ENCODE data around the gene PCSK2. TPM values are rescaled to one million over a fixed set of nuclear protein-coding genes. Genes with fewer than 3 reads are reported as not detected.

PCSK2 gene
- total RNA-seq, 1 experiment from 2014 or later = not detected

DNA sequence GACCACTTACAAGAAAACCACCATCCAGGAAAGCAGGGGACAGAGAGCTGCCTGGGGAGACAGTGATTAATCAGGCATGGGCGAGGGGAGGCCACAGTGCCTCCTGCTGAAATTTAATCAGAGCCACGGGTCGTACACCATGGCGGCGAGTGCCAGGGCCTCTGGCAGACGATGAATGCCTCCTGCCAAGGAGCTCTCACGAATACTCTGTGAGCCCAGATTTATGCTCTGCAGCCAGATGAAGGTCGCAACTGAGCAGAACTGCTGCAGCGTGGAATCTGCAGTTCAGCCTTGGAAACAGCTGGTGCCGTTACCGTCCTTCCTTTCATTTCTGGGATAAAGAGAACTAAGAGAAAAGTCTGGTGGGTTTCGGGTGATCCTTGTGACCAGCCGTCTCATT lies 218.7 kb downstream of the PCSK2 start:
- no peak for DNase-seq
- no peak overlapping the region for H3K4me3 ChIP-seq
- CTCF ChIA-PET = no interaction called here
- H3F3A ChIP-seq (ENCODE audit: insufficient read depth, low read depth) = no peaks in the 10 kb centered on the region
- H4K20me1 ChIP-seq (ENCODE audit: insufficient read depth) = no peaks in the 10 kb centered on the region
- no TSS peak for BruUV-seq (replicated peaks)
- H3K9me3 ChIP-seq (ENCODE audit: insufficient read depth, low read depth) = no peaks in the 10 kb centered on the region
- no peak overlapping the region for H3K4me2 ChIP-seq
- H3K79me2 ChIP-seq (ENCODE audit: low read depth) = no peaks in the 10 kb centered on the region
- no peaks in the 10 kb centered on the region for H3K9me2 ChIP-seq (ENCODE audit: insufficient read depth)
- peaks cover 68% of the 10 kb centered on the region for H3K27me3 ChIP-seq (ENCODE audit: insufficient read depth, low read depth)
- H3K27ac ChIP-seq = no peak overlapping the region
- no peak overlapping the region for H2AFZ ChIP-seq
- H3K36me3 ChIP-seq (ENCODE audit: low read depth) = no peaks in the 10 kb centered on the region
- TF ChIP-seq, protein P1, sequence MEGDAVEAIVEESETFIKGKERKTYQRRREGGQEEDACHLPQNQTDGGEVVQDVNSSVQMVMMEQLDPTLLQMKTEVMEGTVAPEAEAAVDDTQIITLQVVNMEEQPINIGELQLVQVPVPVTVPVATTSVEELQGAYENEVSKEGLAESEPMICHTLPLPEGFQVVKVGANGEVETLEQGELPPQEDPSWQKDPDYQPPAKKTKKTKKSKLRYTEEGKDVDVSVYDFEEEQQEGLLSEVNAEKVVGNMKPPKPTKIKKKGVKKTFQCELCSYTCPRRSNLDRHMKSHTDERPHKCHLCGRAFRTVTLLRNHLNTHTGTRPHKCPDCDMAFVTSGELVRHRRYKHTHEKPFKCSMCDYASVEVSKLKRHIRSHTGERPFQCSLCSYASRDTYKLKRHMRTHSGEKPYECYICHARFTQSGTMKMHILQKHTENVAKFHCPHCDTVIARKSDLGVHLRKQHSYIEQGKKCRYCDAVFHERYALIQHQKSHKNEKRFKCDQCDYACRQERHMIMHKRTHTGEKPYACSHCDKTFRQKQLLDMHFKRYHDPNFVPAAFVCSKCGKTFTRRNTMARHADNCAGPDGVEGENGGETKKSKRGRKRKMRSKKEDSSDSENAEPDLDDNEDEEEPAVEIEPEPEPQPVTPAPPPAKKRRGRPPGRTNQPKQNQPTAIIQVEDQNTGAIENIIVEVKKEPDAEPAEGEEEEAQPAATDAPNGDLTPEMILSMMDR (conservative IDR thresholded peaks at IDR 0.05) = no peak
- TF ChIP-seq EZH2 (IDR thresholded peaks at IDR 0.05; ENCODE audit: low read depth) = no peak
- H3K4me1 ChIP-seq (replicated peaks; ENCODE audit: insufficient read depth) = no peaks in the 10 kb centered on the region
- intact Hi-C loops (cut with micrococcal nuclease; ENCODE audit: unreplicated experiment) = no loop called here
- POLR2A ChIA-PET (ENCODE audit: unreplicated experiment) = interaction anchor here (0.6 kb wide), 1 partner anchor 67 kb away, joined by 3 read pairs; no protein-coding TSS in a partner anchor

DNA sequence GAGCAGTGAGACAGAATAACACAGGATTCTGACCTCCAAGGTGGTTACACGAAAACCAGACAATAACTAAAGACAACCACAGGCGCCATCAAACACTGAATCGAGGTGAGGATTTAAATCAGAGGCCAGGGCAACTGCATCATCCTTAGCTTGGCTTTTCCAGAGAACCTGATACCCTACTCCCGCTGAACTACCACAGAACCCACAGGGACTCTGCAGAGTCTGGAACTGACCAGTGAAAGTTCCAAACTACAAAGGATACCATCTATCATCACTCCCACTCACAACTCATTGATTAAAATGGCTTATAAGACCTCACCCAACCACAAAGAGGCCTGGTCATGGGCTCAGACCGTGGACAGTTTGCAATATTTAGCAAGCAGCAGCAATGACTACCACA lies 219.3 kb downstream of the PCSK2 start:
- DNase-seq = no peak
- H4K20me1 ChIP-seq (ENCODE audit: insufficient read depth) = no peaks in the 10 kb centered on the region
- H3K27ac ChIP-seq = no peak overlapping the region
- no peaks in the 10 kb centered on the region for H3K9me3 ChIP-seq (ENCODE audit: insufficient read depth, low read depth)
- intact Hi-C loops (cut with micrococcal nuclease; ENCODE audit: unreplicated experiment) = no loop called here
- H3K27me3 ChIP-seq (ENCODE audit: insufficient read depth, low read depth) = peaks cover 68% of the 10 kb centered on the region
- no peak overlapping the region for H2AFZ ChIP-seq
- no peak overlapping the region for H3K4me3 ChIP-seq
- ChIA-PET POLR2A (ENCODE audit: unreplicated experiment) (no interaction called here), CTCF (no interaction called here)
- H3F3A ChIP-seq (ENCODE audit: insufficient read depth, low read depth) = no peaks in the 10 kb centered on the region
- no peaks in the 10 kb centered on the region for H3K9me2 ChIP-seq (ENCODE audit: insufficient read depth)
- BruUV-seq (replicated peaks) = no TSS peak
- no peak overlapping the region for H3K4me2 ChIP-seq
- TF ChIP-seq EZH2 (IDR thresholded peaks at IDR 0.05; ENCODE audit: low read depth) = no peak
- TF ChIP-seq, protein P1 (conservative IDR thresholded peaks at IDR 0.05) = no peak
- no peaks in the 10 kb centered on the region for H3K4me1 ChIP-seq (replicated peaks; ENCODE audit: insufficient read depth)
- H3K36me3 ChIP-seq (ENCODE audit: low read depth) = no peaks in the 10 kb centered on the region
- no peaks in the 10 kb centered on the region for H3K79me2 ChIP-seq (ENCODE audit: low read depth)

DNA sequence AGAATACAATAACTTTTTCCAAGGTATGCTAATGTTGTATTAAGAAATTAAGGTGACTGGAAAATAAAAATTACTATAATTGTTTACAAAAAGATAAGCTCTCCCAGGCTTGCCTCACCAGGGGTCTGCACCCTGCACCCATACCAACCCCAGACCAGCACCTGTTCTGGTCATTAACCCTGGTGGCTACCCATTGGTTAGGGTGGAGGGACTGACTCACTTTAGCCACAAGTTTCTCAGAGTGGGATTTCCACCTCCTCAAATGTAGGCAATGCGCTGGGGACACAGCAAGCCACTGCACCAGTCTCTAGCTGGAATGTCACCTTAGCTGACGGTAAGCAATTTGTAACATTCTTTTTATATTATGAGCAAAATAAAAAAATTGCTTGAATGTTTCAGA lies 221.2 kb downstream of the PCSK2 start:
- Histone ChIP-seq H3K4me1 (replicated peaks; ENCODE audit: insufficient read depth) (no peaks in the 10 kb centered on the region), H3K36me3 (ENCODE audit: low read depth) (no peaks in the 10 kb centered on the region), H3K79me2 (ENCODE audit: low read depth) (no peaks in the 10 kb centered on the region), H3K9me3 (ENCODE audit: insufficient read depth, low read depth) (no peaks in the 10 kb centered on the region), H2AFZ (no peak overlapping the region), H3K4me2 (no peak overlapping the region), H3K4me3 (no peak overlapping the region), H3K9me2 (ENCODE audit: insufficient read depth) (no peaks in the 10 kb centered on the region), H3K27me3 (ENCODE audit: insufficient read depth, low read depth) (peaks cover 64% of the 10 kb centered on the region), H3F3A (ENCODE audit: insufficient read depth, low read depth) (no peaks in the 10 kb centered on the region), H3K27ac (no peak overlapping the region), H4K20me1 (ENCODE audit: insufficient read depth) (no peaks in the 10 kb centered on the region)
- TF ChIP-seq, protein P1 (conservative IDR thresholded peaks at IDR 0.05) = no peak
- no peak for TF ChIP-seq EZH2 (IDR thresholded peaks at IDR 0.05; ENCODE audit: low read depth)
- intact Hi-C loops (cut with micrococcal nuclease; ENCODE audit: unreplicated experiment) = no loop called here
- DNase-seq = no peak
- BruUV-seq (replicated peaks) = no TSS peak
- POLR2A ChIA-PET (ENCODE audit: unreplicated experiment) = no interaction called here
- CTCF ChIA-PET = interaction anchor here (0.5 kb wide), 1 partner anchor 16 kb away, joined by 7 read pairs; no protein-coding TSS in a partner anchor

Data from PC-9 (cell line).